HG03565 (cell line): ENCODE results near the gene ARHGAP1.

Experiments
- ATAC-seq: cut with Tn5 transposase; IDR thresholded peaks from one replicate; pipeline ENCODE4 v1.9.1; 2021; ENCODE audit warnings: mild to moderate bottlenecking, moderate library complexity; ENCODE audit not compliant: unreplicated experiment

The ARHGAP1 gene

DNA sequence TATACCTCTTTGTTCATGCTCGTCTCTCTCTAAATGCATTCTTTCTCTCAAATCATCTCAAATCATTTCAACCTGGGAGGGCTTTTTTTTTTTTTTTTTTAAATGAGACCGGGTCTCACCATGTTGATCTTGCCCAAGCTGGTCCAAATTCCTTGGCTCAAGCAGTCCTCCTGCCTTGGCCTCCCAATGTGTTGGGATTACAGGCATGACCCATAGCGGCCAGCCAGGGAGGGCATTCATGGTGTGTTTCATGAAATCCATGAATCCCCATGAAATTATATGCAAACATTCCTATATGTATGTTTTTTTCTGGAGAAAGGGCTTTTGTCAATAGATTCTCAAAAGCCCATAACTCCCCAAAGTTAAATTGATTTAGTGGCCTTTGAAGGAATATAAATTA is 56.9 kb downstream of the ARHGAP1 start:
- ATAC-seq, result no peak

DNA sequence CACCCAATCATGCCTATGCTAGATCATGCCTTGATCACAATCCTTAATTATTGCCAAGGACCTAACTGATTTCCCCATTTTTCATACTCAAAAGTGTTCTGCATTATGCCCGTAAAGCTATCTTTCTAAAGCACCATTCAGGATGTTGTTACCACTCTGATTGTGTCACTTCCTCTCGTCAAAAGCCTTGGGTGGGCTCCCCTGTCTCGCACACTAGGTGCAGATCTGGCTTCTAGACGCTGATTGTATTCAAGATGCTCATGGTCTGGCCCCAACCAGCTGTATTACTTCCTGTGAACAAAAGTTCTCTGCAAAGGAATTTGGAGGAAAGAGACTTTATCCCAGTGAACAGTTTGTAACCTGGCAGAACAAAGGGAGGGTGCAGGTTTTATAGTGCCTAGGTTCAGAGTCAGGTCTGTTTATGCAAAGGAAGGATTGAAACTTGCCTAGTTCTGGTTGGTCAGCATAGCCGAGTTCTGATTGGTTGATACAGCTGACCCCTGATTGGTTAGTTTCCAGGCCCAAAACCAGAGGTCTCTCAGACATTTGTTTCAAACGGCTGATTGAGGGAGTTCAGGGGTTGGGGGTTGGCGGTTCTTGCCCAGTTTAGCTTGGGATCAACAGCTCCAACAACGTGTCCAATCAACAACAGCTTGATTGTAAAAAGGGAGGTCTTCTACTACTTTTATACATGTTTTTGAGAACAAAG is 57.6 kb downstream of the ARHGAP1 start:
- ATAC-seq, result no peak

DNA sequence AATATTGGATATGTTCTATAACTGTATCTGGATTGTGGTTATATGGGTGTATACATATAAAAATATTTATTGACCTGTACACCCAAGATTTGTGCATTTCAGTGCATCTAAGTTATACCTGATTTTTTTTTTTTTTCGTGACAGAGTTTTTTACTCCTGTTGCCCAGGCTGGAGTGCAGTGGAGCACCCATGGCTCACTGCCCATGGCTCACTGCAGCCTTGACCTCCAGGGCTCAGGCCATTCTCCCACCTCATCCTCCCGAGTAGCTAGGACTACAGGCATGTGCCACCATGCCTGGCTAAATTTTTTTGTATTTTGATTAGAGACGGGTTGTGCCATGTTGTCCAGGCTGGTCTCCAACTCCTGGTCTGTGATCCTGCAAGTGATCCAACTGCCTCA is 58.8 kb downstream of the ARHGAP1 start:
- no peak for ATAC-seq

DNA sequence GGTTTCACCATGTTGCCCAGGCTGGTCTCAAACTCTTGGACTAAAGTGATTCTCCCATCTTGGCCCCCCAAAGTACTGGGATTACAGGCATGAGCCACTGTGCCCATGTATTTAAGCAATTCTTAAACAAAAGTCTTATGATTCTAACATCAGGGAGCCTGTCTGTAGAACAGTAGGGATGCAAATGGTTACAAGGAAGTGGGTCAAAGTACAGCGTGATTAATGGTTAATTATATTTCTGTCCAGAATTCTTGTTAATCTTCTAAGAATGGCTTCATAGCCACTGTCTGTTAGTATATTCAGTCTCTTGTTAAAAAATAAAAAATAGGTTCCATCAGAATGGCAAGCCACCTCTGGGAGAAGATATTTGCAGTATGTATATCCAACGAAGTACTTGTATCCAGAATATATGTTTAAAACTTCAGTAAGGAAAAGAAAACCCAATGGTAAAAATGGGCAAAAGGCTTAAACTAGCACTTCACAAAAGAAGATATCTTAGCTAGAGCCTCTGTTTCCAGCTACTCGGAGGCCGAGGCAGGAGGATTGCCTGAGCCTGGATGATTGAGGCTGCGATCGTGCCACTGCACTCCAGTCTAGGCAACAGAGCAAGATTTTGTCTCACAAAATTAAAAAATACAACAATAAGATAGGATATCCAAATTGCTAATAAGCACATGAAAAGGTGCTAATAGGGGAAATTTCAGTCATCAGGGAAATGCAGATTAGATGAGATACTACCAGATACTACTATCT is 60.2 kb downstream of the ARHGAP1 start:
- ATAC-seq, result no peak

DNA sequence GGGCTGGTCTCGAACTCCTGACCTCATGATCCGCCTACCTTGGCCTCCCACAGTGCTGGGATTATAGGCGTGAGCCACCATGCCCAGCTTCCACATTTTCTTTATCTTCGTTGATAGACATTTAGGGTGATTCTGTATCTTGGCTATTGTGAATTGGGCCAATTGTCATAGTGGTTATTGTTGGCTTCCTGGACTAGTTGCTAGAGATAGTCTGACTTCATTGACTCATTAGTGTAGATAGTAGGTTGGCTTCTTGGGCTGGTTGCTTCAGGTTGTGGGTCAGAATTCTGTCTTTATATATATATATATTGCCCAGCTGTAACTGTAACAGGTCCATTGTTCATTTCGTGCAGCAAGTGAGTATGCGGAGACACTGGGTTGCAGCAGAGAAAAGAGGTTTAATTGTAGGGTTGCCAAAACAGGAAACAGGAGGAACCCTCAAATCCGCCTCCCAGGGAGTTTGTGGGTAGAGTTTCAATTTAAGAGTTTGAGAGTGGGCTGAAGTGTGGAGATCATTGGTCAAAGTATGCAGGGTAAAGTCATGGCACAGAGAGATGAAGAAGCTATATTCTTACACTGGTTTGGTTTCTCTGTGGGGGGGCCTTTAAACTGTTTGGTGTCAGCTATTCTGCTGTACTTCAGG is 61.1 kb downstream of the ARHGAP1 start:
- no peak for ATAC-seq

DNA sequence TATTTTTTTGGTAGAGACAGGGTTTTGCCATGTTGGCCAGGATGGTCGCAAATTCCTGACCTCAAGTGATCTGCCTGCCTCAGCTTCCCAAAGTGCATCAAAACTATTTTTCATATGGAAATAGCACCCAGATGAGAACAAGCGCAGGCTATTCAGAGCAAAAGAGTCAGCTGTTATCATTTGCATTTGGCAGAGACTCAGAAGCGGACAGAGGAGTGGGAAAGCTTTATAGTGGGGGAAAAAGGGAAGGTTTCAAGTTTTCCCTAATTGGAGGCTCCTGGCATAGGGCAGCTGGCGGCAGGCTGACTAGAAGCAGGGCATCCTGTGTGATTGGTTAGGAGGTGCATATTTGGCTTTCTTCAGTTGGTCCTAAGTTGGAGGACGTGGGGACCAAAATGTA is 62.9 kb downstream of the ARHGAP1 start:
- no peak for ATAC-seq

DNA sequence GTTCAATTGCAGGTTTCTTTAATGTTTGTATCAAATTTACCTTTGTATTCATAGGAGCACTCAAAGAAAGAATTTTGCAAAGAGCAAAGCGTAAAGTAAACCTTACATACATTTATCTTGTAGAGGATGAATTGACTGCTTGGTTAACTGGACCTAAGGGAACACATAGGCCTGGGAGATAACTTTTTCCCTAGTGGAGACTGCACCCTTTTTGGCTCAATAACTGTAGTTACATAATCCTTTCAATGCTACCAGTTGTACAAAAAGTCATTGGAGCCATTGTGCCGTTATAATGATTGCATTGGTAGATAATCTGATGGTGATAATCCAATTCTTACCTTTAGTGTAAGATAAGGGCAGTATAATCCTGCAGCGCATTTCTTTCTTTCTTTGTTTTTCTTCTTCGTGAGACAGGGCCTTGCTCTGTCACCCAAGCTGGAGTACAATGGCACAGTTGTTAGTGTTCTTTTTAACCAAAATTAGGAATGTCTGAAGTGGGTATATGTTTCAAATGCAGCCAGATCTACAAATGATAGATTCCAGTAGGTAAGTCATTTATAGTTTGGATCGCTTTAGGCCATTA is 64.8 kb downstream of the ARHGAP1 start:
- ATAC-seq, result no peak

DNA sequence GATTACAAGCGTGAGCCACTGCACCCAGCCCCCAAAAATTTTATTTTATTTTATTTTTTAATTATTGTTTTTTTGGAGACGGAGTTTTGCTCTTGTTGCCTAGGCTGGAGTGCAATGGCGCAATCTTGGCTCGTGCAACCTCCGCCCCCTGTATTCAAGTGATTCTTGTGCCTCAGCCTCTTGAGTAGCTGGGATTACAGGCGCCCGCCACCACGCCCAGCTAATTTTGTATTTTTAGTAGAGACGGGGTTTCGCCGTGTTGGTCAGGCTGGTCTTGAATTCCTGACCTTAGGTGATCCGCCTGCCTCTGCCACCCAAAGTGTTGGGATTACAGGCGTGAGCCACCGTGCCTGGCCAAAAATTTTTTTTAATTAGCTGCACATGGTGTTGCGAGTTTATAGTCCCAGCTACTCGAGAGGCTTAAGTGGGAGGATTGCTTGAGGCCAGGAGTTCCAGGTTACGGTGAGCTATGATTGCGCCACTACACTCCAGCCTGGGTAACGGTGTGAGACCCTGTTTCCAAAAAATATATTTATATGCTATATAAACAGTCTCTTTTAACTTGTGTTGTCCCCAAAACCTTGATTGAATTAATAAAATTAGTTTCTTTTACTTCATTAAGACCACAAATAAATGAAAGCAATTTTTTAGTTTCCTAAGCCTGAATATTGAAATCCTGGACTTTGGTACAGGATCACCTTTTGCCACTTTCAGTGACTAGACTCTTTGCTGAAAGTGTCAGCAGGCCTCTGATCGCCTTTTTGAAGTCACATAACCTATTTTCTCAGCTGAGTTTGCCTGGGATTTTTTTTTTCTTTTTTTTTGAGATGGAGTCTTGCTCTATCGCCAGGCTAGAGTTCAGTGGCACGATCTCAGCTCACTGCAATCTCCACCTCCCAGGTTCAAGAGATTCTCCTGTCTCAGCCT is 66.9 kb downstream of the ARHGAP1 start:
- ATAC-seq, result no peak

DNA sequence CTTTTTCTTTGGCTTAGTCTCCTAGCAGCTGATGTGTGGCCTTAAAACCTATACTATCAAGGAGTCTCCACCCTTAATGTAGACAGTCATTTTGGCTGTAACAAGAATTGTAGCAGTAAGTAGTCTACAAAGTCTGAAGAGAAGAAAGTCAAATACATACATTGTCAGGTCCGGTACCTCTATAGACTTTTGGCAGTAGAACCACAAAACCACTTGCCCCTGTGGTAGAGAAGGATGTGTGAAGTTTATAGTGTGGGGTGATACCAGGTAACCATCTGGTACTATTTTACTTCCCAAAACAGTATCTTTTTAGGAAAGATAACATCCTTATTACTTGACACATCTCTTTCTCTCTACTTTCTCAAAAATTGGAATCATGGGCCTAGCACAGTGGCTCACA is 67.9 kb downstream of the ARHGAP1 start:
- ATAC-seq, result no peak

DNA sequence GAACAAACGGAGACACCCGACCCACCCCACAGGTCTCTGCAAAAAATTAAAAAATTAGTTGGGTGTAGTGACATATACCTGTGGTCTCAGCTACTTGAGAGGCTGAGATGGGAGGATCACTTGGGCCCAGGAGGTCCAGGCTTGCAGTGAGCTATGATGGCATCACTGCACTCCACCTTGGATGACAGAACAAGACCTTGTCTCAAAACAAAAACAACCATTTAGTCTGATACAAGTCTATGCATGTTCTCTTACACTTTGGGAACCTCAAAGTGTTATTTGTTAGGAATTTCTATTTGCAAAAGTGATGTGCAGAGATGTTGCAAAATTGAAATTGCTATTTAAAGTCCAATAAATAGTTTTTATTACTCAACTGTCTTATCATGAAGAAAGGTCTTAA is 68.7 kb downstream of the ARHGAP1 start:
- no peak for ATAC-seq

DNA sequence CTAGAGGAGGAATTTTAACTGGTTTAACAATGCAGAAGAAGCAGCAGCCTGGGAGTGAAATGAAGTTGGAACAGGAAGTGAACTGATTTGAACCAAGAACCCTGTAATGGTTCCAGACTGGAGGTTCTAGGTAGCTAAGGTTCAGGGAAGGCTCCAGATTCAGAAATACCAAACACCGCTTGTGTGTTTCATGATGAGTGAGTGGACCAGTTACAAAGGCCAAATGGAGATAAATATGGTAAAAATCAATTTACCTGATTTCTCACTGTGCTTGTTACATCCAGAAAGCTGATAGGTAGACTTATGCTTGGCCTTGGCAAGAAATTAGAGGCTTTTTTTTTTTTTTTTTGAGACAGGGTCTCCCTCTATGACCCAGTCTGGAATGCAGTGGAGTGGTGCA is 70.2 kb downstream of the ARHGAP1 start:
- ATAC-seq, result no peak

DNA sequence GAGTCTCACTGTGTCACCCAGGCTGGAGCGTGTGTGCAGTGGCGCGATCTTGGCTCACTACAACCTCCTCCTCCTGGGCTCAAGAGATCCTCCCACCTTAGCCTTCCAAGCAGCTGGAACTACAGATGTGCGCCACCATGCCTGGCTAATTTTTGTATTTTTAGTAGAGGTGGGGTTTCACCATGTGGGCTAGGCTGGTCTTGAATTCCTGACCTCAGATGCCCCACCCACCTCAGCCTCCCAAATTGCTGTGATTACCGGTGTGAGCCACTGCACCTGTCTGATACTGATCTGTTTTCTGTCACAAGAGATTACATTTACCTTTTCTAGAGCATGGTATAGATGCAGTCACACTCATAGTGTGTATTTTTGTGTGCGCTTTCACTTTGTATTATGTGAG is 71.5 kb downstream of the ARHGAP1 start:
- no peak for ATAC-seq
